Epidermal melanocyte (primary cell): Measurements from ENCODE around the gene TNFRSF4.

Source experiments
- DNase-seq: peaks from one replicate; pipeline ENCODE4 v3.0.0; 2011; ENCODE audit warnings: low spot score; ENCODE audit not compliant: insufficient read length

Gene TNFRSF4

DNA sequence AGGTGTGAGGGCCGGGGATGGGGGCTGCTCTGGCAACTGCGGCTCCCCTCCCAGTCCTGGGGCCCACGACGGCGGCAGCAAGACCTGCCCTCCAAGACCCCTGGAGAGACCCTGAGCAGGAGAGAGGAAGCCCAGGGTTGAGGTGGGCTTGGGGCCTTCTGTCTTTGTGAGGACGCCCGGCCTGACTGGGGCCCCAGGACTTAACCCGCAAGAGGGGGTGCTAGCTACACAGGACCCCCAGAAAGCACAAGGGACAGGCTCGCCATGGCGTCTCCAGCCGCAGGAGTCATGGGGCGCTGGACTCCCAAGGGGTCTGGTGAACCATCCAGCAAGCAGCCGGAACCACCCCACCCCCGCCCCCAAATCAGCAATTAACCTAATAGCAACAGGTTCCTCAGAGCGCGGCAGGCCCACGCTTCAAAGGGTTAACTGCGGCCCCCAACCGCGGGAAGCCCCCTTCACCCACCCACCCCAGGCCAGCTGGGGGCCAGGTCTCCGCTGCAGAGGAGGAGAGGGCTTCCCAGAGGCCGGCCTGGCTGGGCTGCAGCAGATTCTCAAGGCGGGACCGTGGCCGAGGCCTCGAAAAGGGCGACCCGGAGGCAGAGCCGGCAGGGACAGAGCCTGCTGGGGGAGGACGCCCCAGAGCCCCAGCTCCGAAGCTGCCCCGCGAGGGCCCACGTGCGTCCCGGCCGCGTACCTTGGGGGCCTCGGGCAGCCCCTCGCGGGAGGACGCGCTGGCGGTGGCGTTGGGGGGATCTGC lies 32.0 kb upstream of the TNFRSF4 start:
- no peak for DNase-seq

DNA sequence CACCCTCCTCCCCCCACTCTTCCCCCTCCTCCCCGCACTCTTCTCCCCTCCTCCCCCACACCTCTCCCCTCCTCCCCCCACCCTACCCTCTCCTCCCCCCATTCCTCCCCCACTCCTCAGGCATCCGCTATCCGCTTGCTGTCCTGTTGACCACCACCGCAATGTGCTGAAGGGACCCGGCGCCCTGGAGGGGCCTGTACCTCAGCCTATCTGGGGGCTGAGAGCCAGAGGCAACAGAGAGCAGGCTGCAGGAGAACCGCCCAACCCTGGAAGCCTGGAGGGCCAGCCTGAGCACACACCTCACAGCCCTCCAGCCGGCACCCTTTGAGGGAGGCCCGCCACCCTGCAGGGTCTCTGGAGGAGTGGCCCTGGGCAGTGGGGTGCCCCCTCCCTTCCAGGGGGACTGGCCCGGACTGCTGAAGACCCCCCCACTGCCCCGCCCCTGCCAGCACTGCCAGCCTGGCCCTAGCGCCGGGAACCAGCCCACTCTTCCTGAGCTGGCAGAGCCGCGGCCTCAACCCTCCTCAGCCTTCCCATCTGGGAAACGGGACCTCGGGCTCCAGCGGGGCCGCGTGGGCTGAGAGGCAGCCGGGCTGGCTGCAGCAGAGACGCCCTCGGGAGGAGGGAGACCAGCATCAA lies 31.3 kb upstream of the TNFRSF4 start:
- no peak for DNase-seq

- no peak for DNase-seq
These were observed 30.3 kb upstream of the TNFRSF4 start for GRCh38 chr1:1244192-1244811.

- no peak for DNase-seq
These were observed 29.8 kb upstream of the TNFRSF4 start for GRCh38 chr1:1243807-1244191.

DNA sequence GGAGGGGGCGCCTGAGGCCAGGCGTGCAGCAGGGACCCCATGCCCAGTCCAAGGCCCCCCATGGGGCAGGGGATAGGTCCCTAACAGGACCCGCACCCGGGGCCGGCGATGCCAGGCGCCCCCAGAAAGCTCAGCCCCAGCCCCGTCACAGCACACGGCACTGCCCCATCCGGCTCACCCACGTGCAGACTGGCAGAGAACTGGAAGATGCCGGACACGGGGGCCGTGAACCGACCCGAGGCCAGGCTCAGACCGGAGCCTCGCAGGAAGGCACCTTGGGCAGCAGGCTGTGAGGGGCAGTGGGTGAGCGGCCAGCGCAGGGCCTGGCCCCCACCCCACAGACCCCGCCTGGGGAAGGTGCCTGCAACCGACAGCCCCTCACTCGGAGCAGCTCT lies 29.3 kb upstream of the TNFRSF4 start:
- no peak for DNase-seq

DNA sequence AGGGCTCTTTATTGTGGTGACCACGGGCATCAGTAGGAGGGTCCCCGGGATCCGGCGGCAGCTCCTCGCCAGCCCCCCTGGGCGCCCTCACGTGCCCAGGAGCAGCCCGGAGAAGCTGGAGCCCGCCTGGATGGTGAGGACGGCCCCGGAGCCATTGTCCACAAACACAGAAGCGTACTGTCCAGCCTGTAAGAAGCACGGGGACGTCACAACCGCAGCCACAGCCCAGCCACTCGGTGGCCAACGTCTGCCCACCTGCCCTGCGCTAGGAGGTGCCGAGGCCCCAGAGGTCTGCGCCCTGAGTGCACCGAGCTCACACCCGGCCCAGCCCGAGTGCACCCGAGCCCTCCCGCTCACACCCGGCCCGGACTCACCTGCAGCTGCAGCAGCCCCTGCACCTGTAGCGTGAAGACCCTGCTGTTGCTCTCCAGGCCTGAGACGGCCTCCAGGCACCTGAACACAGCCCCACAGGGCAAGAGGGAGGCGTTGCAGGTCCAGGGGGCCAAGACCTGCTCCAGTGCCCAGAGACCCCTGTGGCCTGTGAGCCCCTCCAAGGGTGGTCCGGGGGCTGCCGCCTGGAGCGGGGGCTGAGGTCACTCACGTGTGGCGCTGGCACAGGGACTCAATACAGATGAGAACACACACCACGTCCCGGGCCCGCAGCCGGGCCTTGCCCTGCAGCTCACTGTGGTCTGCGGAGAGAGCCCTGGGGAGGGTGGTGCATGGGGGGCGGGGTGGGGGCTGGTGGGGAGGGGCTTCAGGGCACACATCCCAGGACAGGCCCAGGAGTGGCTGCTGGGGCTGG lies 28.7 kb upstream of the TNFRSF4 start:
- no peak for DNase-seq

DNA sequence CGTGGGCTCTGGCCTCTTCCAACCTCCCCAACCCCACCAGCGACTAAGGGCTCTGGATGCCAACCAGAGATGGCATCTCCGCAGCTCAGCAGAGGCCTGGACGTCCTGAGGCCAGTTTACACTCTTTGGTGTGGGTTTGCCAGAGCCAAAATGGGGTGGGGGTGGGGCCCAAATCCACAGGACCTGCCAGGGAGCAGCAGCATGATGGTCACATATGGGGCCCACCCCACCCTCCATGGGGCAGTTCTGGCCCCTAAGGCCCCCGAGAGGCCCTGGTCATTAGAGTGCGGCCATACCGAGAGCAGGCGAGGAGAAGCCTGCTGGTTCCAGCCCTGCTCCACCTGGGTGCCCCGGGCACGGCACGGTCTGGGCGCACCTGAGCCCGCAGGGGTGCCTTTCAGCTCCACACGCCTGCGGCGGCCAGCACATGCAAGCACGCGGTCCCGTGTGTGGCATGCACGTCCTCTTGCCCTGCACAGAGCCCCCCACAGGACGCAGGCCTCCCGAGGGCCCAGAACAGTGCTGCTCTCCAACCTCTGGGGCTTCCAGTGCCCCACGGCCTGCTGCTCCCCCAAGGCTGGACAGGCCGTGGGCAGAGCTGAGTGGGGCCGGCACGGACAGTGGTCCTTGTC lies 27.8 kb upstream of the TNFRSF4 start:
- DNase-seq = no peak

- DNase-seq = no peak
These were observed 27.1 kb upstream of the TNFRSF4 start for GRCh38 chr1:1240822-1241587.

DNA sequence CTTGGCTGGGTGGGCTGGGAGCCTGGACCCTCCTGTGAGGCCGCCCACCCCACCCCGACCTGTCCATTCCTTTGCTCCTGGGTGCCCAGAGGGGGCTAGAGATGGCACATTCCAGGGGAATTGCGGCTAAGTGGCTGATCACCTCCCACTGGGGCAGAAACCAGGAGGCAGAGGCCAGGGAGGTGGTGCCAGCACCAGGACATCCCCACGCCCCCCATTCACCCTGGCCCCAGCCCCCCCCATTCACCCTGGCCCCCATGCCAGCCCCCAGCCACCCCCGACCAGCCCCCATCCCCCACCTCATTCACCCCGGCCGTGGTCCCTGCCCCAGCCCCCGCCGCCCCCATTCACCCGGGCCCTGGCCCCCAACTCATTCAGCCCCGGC lies 26.4 kb upstream of the TNFRSF4 start:
- DNase-seq = no peak

DNA sequence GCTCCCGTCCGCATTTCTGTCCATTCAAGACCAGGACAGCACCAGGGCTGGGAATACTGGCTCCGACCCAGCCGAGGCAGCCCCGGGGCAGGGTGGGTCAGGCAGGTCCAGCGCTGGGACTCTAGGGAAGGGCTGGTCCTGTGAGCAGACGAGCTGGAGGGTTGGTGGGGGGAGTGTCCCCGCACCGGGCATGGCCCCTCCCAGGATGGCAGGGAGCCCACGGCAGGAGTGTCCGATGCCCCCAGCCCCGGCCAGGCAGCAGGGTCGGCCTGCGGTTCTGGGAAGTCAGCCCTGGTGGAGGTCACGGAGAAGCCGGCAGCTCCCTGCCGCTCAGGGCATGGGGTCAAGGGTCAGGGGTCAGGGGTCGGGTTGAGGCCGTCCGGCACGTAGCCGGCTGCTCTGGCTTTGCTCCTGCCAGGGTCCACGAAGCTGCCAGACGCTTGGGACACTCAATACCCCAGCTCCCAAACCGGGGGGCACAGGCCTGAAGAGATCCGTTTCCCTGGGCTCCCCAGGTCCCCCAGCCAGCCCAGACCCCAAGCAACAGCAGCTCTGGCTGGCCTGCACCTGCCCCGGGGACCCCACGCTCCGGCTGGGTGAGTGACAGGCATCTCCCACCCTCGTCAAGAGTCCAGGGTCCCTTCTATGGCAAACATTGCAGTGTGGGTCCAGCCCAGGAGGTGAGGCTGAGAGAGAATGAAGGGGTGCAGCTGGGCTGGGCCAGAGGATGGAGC lies 25.8 kb upstream of the TNFRSF4 start:
- no peak for DNase-seq

GRCh38 chr1:1239227-1239613 lies 25.3 kb upstream of the TNFRSF4 start:
- no peak for DNase-seq

DNA sequence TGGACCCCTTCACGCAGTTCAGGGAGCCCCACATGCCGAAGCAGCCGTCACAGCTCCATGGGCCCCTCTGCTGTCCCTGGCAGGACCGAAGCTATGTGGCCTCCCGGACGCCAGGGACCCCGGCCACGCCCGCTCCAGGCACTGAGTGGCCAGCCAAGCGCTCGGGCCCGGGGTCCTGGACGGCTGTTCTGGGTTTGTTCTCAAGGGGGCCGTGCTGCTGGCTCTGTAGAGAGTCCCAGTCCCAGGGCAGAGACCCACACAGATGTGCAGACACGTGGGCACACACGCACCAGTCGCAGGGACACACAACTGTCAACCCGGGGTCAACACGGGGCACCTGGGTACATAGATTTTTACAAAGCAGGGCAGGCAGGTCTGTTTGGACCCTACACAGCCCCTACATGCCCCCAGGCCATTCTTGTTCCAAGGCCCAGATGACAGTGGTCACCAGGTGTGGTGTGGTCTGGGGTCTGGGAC lies 24.8 kb upstream of the TNFRSF4 start:
- no peak for DNase-seq

GRCh38 chr1:1237874-1238701 lies 24.1 kb upstream of the TNFRSF4 start:
- DNase-seq = no peak

- no peak for DNase-seq
These were observed 23.3 kb upstream of the TNFRSF4 start for GRCh38 chr1:1236945-1237873.

DNA sequence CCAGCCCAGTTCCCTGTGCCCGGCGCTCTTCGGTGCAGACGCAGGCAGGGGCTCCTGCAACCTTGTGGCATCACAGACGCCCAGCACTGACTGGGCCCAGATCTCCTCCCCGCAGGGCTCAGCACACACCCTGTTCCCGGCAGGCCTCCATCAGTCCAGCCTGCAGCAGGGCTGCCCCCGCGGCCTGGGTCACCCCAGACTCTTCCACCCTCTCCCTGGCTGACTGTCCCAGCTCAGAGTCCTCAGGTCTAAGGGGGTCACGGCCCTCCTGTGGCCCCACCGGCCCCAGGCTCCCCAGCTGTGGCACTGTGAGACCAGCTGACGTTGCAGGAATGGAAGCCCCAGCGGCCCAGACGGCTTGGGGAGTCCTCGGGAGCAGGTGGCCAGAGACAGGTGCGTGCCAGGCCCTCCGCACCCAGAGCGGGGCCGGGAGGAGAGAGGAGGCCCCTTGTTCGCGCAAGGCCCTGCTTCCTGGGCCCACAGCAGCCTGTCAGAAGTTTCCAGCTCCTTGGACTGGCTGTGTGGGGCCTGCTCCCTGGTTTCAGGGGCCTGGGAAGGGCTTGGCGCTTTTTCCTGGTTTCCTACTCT lies 22.3 kb upstream of the TNFRSF4 start:
- DNase-seq = no peak

DNA sequence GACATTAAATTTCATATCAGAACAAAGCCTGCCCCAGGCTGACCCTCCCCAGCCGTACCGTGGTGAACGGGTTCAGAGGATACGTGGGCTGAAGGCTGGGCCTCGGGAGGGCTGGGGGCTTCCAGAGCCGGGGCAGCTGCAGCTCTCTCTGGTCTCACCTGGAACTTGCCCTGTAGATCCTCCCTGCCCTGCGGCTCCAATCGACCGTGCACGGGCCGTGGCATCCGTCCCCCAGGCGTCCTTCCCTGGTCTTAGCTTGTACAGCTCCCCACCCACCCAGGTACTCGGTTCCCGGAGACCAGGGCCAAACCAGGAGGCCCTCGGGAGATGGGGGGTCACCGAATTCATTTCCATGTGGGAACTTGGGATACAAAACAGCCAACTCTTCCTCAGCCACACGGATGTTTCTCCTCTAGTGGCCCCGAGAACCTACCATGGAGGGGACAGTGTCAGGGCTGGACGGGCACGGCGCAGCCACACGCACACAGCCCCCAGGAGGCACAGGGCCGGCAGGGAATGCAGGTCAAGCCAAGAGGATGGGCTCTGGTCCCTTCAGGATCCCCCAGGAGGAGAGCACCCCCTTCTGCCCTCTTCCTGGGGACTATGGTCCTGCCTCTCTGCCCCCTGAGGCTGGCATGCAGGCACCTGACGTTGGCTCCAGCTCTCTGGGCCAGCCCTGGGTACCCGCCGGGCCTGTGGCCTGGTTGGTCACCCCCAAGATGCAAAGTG lies 21.2 kb upstream of the TNFRSF4 start:
- DNase-seq = no peak
